Measurements from ENCODE around the gene TAOK1. TPM values are rescaled to one million over a fixed set of nuclear protein-coding genes. Genes with fewer than 3 reads are reported as not detected.

The TAOK1 gene
- total and polyA plus RNA-seq, 9 of the 15 experiments (the other 6 are each of a cell fraction or from before 2014, with no cell fraction given), result 3.2 to 33.1 (median 16.5) TPM

DNA sequence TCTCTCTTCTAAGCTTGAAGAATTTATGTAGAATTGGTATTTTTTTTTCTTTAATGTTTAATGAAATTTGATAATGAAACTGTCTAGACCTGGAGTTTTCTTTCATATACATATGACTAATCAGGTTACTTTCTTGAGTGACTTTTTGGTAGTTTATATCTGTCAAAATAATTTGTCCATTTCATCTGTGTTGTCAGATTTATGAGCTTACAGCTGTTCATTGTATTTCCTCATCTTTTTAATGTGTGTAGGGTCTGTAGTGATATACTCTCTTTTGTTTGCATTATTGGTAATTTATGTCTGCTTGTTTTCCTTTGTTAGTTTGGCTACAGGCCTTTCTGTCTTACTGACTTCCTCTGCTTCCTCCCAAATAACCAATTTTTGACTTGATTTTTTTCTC, 55.7 kb downstream of the TAOK1 start:
- peaks cover 73% of the 10 kb centered on the region for H3K79me2 ChIP-seq (ENCODE audit: control insufficient read depth, insufficient read depth, low read length)
- DNase-seq (ENCODE audit: extremely low read depth in 1 of 4, low spot score in 3 of 4), result no peak
- H3K9me3 ChIP-seq (replicated peaks; ENCODE audit: control insufficient read depth, insufficient read depth, low read depth, low read length), result no peaks in the 10 kb centered on the region
- no peak overlapping the region for H3K27ac ChIP-seq (ENCODE audit: extremely low read depth, low read depth, low read length)
- intact Hi-C loops (cut with micrococcal nuclease) (no loop called here), in situ Hi-C loops (cut with MboI) (no loop called here)
- H3K4me3 ChIP-seq, result no peak overlapping the region
- no peak overlapping the region for H2AFZ ChIP-seq (ENCODE audit: low read depth, low read length)
- H3K4me1 ChIP-seq (replicated peaks in 1 of 2; ENCODE audit: control insufficient read depth in 2 of 2, insufficient read depth in 2 of 2, low read length in 2 of 2), result no peaks in the 10 kb centered on the region
- H4K20me1 ChIP-seq (replicated peaks; ENCODE audit: control insufficient read depth, insufficient read depth, low read length), result no peaks in the 10 kb centered on the region
- H3K27me3 ChIP-seq (ENCODE audit: control insufficient read depth in 2 of 2, insufficient read depth in 2 of 2, low read length in 2 of 2), result no peaks in the 10 kb centered on the region
- TF ChIP-seq MEIS2 (IDR thresholded peaks at IDR 0.05; ENCODE audit: partially characterized antibody), result peak; percentile 68
- no peak for TF ChIP-seq SIN3B (IDR thresholded peaks at IDR 0.05; ENCODE audit: low read depth)
- TF ChIP-seq, protein P1, sequence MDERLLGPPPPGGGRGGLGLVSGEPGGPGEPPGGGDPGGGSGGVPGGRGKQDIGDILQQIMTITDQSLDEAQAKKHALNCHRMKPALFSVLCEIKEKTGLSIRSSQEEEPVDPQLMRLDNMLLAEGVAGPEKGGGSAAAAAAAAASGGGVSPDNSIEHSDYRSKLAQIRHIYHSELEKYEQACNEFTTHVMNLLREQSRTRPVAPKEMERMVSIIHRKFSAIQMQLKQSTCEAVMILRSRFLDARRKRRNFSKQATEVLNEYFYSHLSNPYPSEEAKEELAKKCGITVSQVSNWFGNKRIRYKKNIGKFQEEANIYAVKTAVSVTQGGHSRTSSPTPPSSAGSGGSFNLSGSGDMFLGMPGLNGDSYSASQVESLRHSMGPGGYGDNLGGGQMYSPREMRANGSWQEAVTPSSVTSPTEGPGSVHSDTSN (CRISPR knock-in tag; IDR thresholded peaks at IDR 0.05; ENCODE audit: low read depth), result no peak
- TF ChIP-seq, protein P1 (tag; conservative IDR thresholded peaks at IDR 0.05; ENCODE audit: low read depth), result peak; percentile 77
- no peak for TF ChIP-seq LARP7 (IDR thresholded peaks at IDR 0.05)
- no peak for TF ChIP-seq MEF2D (tag; conservative IDR thresholded peaks at IDR 0.05; ENCODE audit: low read depth)
- TF ChIP-seq, protein P2, sequence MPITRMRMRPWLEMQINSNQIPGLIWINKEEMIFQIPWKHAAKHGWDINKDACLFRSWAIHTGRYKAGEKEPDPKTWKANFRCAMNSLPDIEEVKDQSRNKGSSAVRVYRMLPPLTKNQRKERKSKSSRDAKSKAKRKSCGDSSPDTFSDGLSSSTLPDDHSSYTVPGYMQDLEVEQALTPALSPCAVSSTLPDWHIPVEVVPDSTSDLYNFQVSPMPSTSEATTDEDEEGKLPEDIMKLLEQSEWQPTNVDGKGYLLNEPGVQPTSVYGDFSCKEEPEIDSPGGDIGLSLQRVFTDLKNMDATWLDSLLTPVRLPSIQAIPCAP (CRISPR knock-in tag; IDR thresholded peaks at IDR 0.05; ENCODE audit: borderline replicate concordance), result no peak
- TF ChIP-seq, protein P3, sequence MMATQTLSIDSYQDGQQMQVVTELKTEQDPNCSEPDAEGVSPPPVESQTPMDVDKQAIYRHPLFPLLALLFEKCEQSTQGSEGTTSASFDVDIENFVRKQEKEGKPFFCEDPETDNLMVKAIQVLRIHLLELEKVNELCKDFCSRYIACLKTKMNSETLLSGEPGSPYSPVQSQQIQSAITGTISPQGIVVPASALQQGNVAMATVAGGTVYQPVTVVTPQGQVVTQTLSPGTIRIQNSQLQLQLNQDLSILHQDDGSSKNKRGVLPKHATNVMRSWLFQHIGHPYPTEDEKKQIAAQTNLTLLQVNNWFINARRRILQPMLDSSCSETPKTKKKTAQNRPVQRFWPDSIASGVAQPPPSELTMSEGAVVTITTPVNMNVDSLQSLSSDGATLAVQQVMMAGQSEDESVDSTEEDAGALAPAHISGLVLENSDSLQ (IDR thresholded peaks at IDR 0.05), result peak; percentile 34
- ChIA-PET CTCF (ENCODE audit: low intra/inter-chr PET ratio) (no interaction called here), POLR2A (no interaction called here)
- no peaks in the 10 kb centered on the region for H3K9me1 ChIP-seq (ENCODE audit: control insufficient read depth, insufficient read depth, low read length)
- no peak for FAIRE-seq
- BruUV-seq (replicated peaks), result no TSS peak
- H3K4me2 ChIP-seq (ENCODE audit: insufficient read depth, low read length), result no peak overlapping the region
- H3K9ac ChIP-seq (ENCODE audit: insufficient read depth in 1 of 2, low read depth in 2 of 2, low read length in 2 of 2), result no peak overlapping the region
- ATAC-seq, result no peak
- H3K36me3 ChIP-seq (ENCODE audit: control insufficient read depth, insufficient read depth, low read length), result 0 out of 3 replicates have a peak, but pooled peaks cover 5% of the 10 kb centered on the region

Measured in K562 (cell line).